RWPE2 (cell line): Measurements from ENCODE around the gene ZNF296.
A peak's percentile ranks its signal among the peaks of the same experiment; 100 is the strongest.

Experiments used
- ATAC-seq: fragments of 200-7000 bp; cut with Tn5 transposase; 3 replicates; pipeline ENCODE4 v1.9.1; 2021; ENCODE audit warnings: low read depth
- DNase-seq: peaks from one replicate; pipeline ENCODE4 v3.0.0-alpha.2; 2020; ENCODE audit warnings: low spot score
- H3K27ac ChIP-seq: fragments of 450-650 bp; 2 replicates; pipeline ENCODE4 v1.5.1; 2017; ENCODE audit warnings: mild to moderate bottlenecking; ENCODE audit not compliant: poor library complexity, severe bottlenecking
- H3K27me3 ChIP-seq: fragments of 250-450 bp; sonication (Bioruptor Pico); 2 replicates; pipeline ENCODE4 v1.5.1; 2021; ENCODE audit warnings: mild to moderate bottlenecking, moderate library complexity; ENCODE audit not compliant: insufficient read depth, poor library complexity, severe bottlenecking
- H3K36me3 ChIP-seq: fragments of 250-450 bp; sonication (Bioruptor Pico); 2 replicates; pipeline ENCODE4 v1.5.1; 2020; ENCODE audit warnings: low read depth, mild to moderate bottlenecking, moderate library complexity
- H3K4me1 ChIP-seq: fragments of 250-450 bp; sonication (Bioruptor Pico); 2 replicates; pipeline ENCODE4 v1.5.1; 2021; ENCODE audit warnings: mild to moderate bottlenecking, moderate library complexity; ENCODE audit not compliant: insufficient read depth, poor library complexity, severe bottlenecking
- H3K4me3 ChIP-seq: fragments of 250-450 bp; sonication (Bioruptor Pico); 2 replicates; pipeline ENCODE4 v1.5.1; 2021; ENCODE audit warnings: mild to moderate bottlenecking, moderate library complexity; ENCODE audit not compliant: severe bottlenecking
- H3K9me3 ChIP-seq: fragments of 250-450 bp; sonication (Bioruptor Pico); 2 replicates; pipeline ENCODE4 v1.5.1; 2021; ENCODE audit warnings: mild to moderate bottlenecking, moderate library complexity; ENCODE audit not compliant: severe bottlenecking
- CTCF ChIP-seq: fragments of 450-650 bp; IDR thresholded peaks from one replicate; pipeline ENCODE4 v1.5.1; 2017; ENCODE audit warnings: mild to moderate bottlenecking, moderate library complexity; ENCODE audit not compliant: poor library complexity, severe bottlenecking

ZNF296 gene

GRCh38 chr19:45051929-45052579 is 24.2 kb downstream of the ZNF296 start:
- no peaks in the 10 kb centered on the region for H3K4me1 ChIP-seq
- H3K9me3 ChIP-seq: no peaks in the 10 kb centered on the region
- no peak for TF ChIP-seq CTCF
- no peak for ATAC-seq
- no peak for DNase-seq
- no peak overlapping the region for H3K27ac ChIP-seq
- H3K27me3 ChIP-seq: no peaks in the 10 kb centered on the region
- peaks cover 52% of the 10 kb centered on the region for H3K36me3 ChIP-seq
- H3K4me3 ChIP-seq: no peak overlapping the region

GRCh38 chr19:45050036-45050435 is 26.2 kb downstream of the ZNF296 start:
- Histone ChIP-seq H3K36me3 (peaks cover 58% of the 10 kb centered on the region), H3K27ac (no peak overlapping the region), H3K9me3 (no peaks in the 10 kb centered on the region), H3K4me1 (no peaks in the 10 kb centered on the region), H3K4me3 (no peak overlapping the region), H3K27me3 (no peaks in the 10 kb centered on the region)
- no peak for TF ChIP-seq CTCF
- no peak for ATAC-seq
- no peak for DNase-seq

GRCh38 chr19:45049073-45049736 is 27.1 kb downstream of the ZNF296 start:
- ATAC-seq: peak; percentile 52; the same call in 2 of the 3 replicates
- Histone ChIP-seq H3K27me3 (no peaks in the 10 kb centered on the region), H3K4me1 (no peaks in the 10 kb centered on the region), H3K27ac (no peak overlapping the region), H3K9me3 (no peaks in the 10 kb centered on the region), H3K36me3 (peaks cover 61% of the 10 kb centered on the region), H3K4me3 (no peak overlapping the region)
- no peak for DNase-seq
- TF ChIP-seq CTCF: no peak

GRCh38 chr19:45047188-45047797 is 29.0 kb downstream of the ZNF296 start:
- H3K4me1 ChIP-seq: no peaks in the 10 kb centered on the region
- no peak overlapping the region for H3K4me3 ChIP-seq
- ATAC-seq: no peak
- no peak for DNase-seq
- H3K27me3 ChIP-seq: no peaks in the 10 kb centered on the region
- H3K9me3 ChIP-seq: no peaks in the 10 kb centered on the region
- no peak overlapping the region for H3K27ac ChIP-seq
- H3K36me3 ChIP-seq: peaks cover 60% of the 10 kb centered on the region
- no peak for TF ChIP-seq CTCF

GRCh38 chr19:45046355-45046754 is 29.9 kb downstream of the ZNF296 start:
- Histone ChIP-seq H3K27me3 (no peaks in the 10 kb centered on the region), H3K4me3 (no peak overlapping the region), H3K9me3 (no peaks in the 10 kb centered on the region), H3K4me1 (no peaks in the 10 kb centered on the region), H3K36me3 (peaks cover 62% of the 10 kb centered on the region), H3K27ac (no peak overlapping the region)
- no peak for DNase-seq
- TF ChIP-seq CTCF: no peak
- no peak for ATAC-seq
